ENCODE data around the gene ANK3. TPM values are rescaled to one million over a fixed set of nuclear protein-coding genes. Genes with fewer than 3 reads are reported as not detected.

Gene ANK3
- total RNA-seq, 1 experiment from 2014 or later = 15.3 TPM

GRCh38 chr10:60305380-60305892, 84.2 kb downstream of the ANK3 start:
- no peaks in the 10 kb centered on the region for H3K79me2 ChIP-seq (ENCODE audit: insufficient read depth, low read length)
- no peaks in the 10 kb centered on the region for H3K9me2 ChIP-seq (ENCODE audit: insufficient read depth)
- DNase-seq (ENCODE audit: low read depth, low spot score) = no peak
- no peaks in the 10 kb centered on the region for H3K4me1 ChIP-seq (ENCODE audit: control insufficient read depth in 1 of 2, insufficient read depth in 2 of 2, low read length in 2 of 2)
- no peak overlapping the region for H3K4me3 ChIP-seq (replicated peaks in 1 of 2; ENCODE audit: low read depth in 1 of 2, low read length in 2 of 2)
- ChIA-PET POLR2A (no interaction called here), RAD21 (ENCODE audit: low non-redundant PET in 1 of 2, low total read pairs in 2 of 2, uncharacterized antibody in 2 of 2, unreplicated experiment in 2 of 2) (no interaction called here), CTCF (no interaction called here)
- intact Hi-C loops (cut with micrococcal nuclease) = no loop called here
- H3K9me3 ChIP-seq (ENCODE audit: control insufficient read depth in 1 of 2, insufficient read depth in 1 of 2, low read depth in 1 of 2, low read length in 2 of 2) = no peaks in the 10 kb centered on the region
- H3K27me3 ChIP-seq (ENCODE audit: insufficient read depth, low read length) = no peaks in the 10 kb centered on the region
- no peak overlapping the region for H3K27ac ChIP-seq (ENCODE audit: low read depth, low read length)
- no peak overlapping the region for H3K9ac ChIP-seq (ENCODE audit: low read length)
- ATAC-seq = no peak
- H3K36me3 ChIP-seq (ENCODE audit: control insufficient read depth in 1 of 2, insufficient read depth in 2 of 2, low read length in 2 of 2) = no peaks in the 10 kb centered on the region
- H4K20me1 ChIP-seq (ENCODE audit: insufficient read depth) = no peaks in the 10 kb centered on the region
- TF ChIP-seq CTCF (IDR thresholded peaks at IDR 0.05 in 2 of 3, conservative IDR thresholded peaks at IDR 0.05 in 1 of 3; ENCODE audit: borderline replicate concordance in 1 of 3, insufficient read depth in 1 of 3, low read depth in 2 of 3, low read length in 2 of 3) = no peak
- TF ChIP-seq JUND (IDR thresholded peaks at IDR 0.05) = no peak
- no peak for TF ChIP-seq TCF7L2 (IDR thresholded peaks at IDR 0.05; ENCODE audit: borderline replicate concordance, extremely low read depth, insufficient read depth, insufficient read length)
- TF ChIP-seq ELF1 (IDR thresholded peaks at IDR 0.05; ENCODE audit: borderline replicate concordance, low read depth) = no peak
- no peak for TF ChIP-seq ZBTB33 (IDR thresholded peaks at IDR 0.05; ENCODE audit: extremely low read depth, insufficient replicate concordance, low read length)
- no peak for TF ChIP-seq EZH2phosphoT487 (IDR thresholded peaks at IDR 0.05; ENCODE audit: borderline replicate concordance)
- no peak for TF ChIP-seq RAD21 (IDR thresholded peaks at IDR 0.05; ENCODE audit: low read depth)
- TF ChIP-seq ZNF274 (IDR thresholded peaks at IDR 0.05; ENCODE audit: low read depth, low read length) = no peak
- no peak for TF ChIP-seq SIN3A (IDR thresholded peaks at IDR 0.05; ENCODE audit: low read depth)
- TF ChIP-seq POLR2A (IDR thresholded peaks at IDR 0.05; ENCODE audit: borderline replicate concordance, extremely low read depth, insufficient read depth, insufficient read length) = no peak
- TF ChIP-seq, protein P1, sequence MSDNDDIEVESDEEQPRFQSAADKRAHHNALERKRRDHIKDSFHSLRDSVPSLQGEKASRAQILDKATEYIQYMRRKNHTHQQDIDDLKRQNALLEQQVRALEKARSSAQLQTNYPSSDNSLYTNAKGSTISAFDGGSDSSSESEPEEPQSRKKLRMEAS (IDR thresholded peaks at IDR 0.05) = no peak
- TF ChIP-seq FOSL1 (IDR thresholded peaks at IDR 0.05; ENCODE audit: low read depth) = no peak
- TF ChIP-seq ZFX (IDR thresholded peaks at IDR 0.05) = no peak
- no peak for TF ChIP-seq YY1 (IDR thresholded peaks at IDR 0.05; ENCODE audit: extremely low read depth, insufficient replicate concordance, low read depth, low read length)
- no peak for TF ChIP-seq EZH2 (IDR thresholded peaks at IDR 0.05)
- H3K4me2 ChIP-seq (ENCODE audit: low read length) = no peak overlapping the region
- BruUV-seq (replicated peaks) = no TSS peak
- no peak overlapping the region for H2AFZ ChIP-seq (ENCODE audit: low read depth, low read length, poor library complexity, severe bottlenecking)
